GM10248 (cell line): ENCODE measurements around the gene ZBTB32.
"Not testable (repeated sequence)": the region's sequence is repeated elsewhere in the genome, so short reads cannot be mapped to it uniquely, and the experiment has no call there.

Experiments used
- CTCF ChIA-PET: fragments of 300-600 bp; sonication (Branson Sonifier 250); formaldehyde crosslinking; extraction: SDS; loops from one replicate; lab custom pipeline; 2021; ENCODE audit warnings: antibody characterized with exemption; lab: Yijun Ruan, JAX
- POLR2A ChIA-PET: fragments of 350-650 bp; sonication (Branson Sonifier 250); formaldehyde crosslinking; extraction: SDS; loops from one replicate; lab custom pipeline; 2020; ENCODE audit warnings: antibody characterized with exemption; lab: Yijun Ruan, JAX
- DNase-seq: peaks from one replicate; pipeline ENCODE4 v3.0.0; 2012; ENCODE audit errors: extremely low spot score
- CTCF ChIP-seq: IDR thresholded peaks from 2 replicates; pipeline ENCODE4 v1.5.1; 2012; ENCODE audit warnings: mild to moderate bottlenecking, low read depth; ENCODE audit errors: extremely low read depth, missing control alignments, control extremely low read depth

Gene ZBTB32

GRCh38 chr19:35720648-35721047 lies 16.3 kb downstream of the ZBTB32 start:
- ChIA-PET CTCF (no interaction called here), POLR2A (interaction anchor here (0.9 to 1.9 kb wide), 3 partner anchors 11 to 20 kb away, joined by 3 to 7 read pairs (median 3); no protein-coding TSS in a partner anchor)
- no peak for TF ChIP-seq CTCF
- DNase-seq, result no peak

DNA sequence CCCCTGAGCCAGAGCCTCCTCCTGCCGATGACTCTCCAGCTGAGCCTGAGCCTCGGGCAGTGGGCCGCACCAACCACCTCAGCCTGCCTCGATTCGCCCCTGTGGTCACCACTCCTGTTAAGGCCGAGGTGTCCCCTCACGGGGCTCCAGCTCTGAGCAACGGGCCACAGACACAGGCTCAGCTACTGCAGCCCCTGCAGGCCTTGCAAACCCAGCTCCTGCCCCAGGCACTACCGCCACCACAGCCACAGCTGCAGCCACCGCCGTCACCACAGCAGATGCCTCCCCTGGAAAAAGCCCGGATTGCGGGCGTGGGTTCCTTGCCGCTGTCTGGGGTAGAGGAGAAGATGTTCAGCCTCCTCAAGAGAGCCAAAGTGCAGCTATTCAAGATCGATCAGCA lies 17.0 kb downstream of the ZBTB32 start:
- no peak for TF ChIP-seq CTCF
- ChIA-PET POLR2A (interaction anchor here (0.8 to 1.9 kb wide), 2 partner anchors 13 to 19 kb away, joined by 3 to 7 read pairs; no protein-coding TSS in a partner anchor), CTCF (interaction anchor here (1.1 to 1.3 kb wide), 2 partner anchors 19 to 23 kb away, joined by 3 to 5 read pairs; partner anchors contain the start of gene U2AF1L4)
- no peak for DNase-seq

DNA sequence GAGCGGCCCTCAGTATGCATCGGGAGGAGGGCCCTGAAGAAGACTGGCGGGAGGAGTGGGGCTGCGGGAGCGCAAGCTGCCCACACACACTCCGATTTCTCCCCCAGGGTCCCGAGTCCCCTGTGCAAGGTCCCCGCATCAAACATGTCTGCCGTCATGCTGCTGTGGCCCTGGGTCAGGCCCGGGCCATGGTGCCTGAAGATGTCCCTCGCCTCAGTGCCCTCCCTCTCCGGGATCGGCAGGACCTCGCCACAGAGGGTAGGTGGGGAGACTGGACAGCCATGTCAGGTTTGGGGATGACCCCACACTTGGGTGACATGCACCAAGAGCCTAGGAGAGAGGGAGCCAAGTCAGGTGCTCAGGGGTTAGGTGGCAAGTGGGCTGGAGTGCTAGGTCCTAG lies 18.1 kb downstream of the ZBTB32 start:
- ChIA-PET POLR2A (interaction anchor here (1.8 kb wide), 1 partner anchor 18 kb away, joined by 7 read pairs; no protein-coding TSS in a partner anchor), CTCF (no interaction called here)
- no peak for DNase-seq
- no peak for TF ChIP-seq CTCF

GRCh38 chr19:35722897-35723296 lies 18.5 kb downstream of the ZBTB32 start:
- DNase-seq, result no peak
- ChIA-PET CTCF (interaction anchor here (1.0 to 3.0 kb wide), 2 partner anchors 13 to 17 kb away, joined by 3 to 20 read pairs; no protein-coding TSS in a partner anchor), POLR2A (interaction anchor here (0.7 to 1.8 kb wide), 3 partner anchors 11 to 21 kb away, joined by 3 to 15 read pairs (median 7); no protein-coding TSS in a partner anchor)
- TF ChIP-seq CTCF, result no peak

GRCh38 chr19:35723671-35724070 lies 19.3 kb downstream of the ZBTB32 start:
- CTCF ChIA-PET, result interaction anchor here (0.9 to 3.0 kb wide), 3 partner anchors 12 to 29 kb away, joined by 3 to 20 read pairs (median 5); no protein-coding TSS in a partner anchor
- no peak for TF ChIP-seq CTCF
- POLR2A ChIA-PET, result interaction anchor here (0.7 to 1.8 kb wide), 4 partner anchors 9 to 20 kb away, joined by 3 to 15 read pairs (median 6); no protein-coding TSS in a partner anchor

DNA sequence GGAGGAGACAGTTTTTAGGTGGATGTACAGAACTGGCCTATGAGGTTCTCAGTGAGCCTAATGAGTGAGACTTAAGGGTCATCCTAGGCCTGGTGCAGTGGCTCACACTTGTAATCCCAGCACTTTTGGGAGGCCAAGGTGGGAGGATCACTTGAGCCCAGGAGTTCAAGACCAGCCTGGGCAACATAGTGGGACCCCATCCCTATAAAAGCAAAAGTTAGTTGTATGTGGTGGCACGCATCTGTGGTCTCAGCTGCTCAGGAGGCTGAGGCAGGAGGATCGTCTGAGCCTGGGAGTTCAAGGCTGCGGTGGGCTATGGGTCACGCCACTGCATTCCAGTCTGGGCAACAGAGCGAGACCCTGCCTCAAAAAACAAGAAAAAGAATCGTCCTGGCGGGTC lies 19.8 kb downstream of the ZBTB32 start:
- not testable (repeated sequence) for DNase-seq
- ChIA-PET POLR2A (interaction anchor here (0.5 to 1.8 kb wide), 8 partner anchors 8 to 30 kb away, joined by 3 to 7 read pairs (median 4); partner anchors contain the start of gene LIN37), CTCF (interaction anchor here (0.9 to 3.0 kb wide), 2 partner anchors 12 to 30 kb away, joined by 5 to 20 read pairs; no protein-coding TSS in a partner anchor)

More at GRCh38 chr19:35723671-35724070, 19.3 kb downstream of the ZBTB32 start:
- DNase-seq, result no peak

DNA sequence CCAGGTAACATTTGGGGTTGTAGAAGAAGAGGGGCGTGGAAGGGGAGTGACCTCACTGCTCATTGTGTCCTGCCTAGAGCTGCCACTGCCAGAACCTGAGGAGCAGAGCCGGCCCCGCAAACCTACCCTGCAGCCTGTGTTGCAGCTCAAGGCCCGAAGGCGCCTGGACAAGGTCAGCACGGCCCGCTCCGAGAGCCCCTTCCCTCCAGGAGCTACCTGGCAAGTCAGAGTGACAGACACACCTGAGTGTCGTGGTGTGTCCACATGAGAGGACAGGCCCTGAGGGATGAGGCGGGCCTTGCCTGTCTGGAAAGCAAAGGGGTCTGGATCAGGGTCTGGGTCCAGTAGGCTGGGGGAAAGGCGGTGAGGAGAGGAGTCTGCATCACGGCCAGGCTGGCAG lies 20.2 kb downstream of the ZBTB32 start:
- ChIA-PET CTCF (interaction anchor here (3.0 kb wide), 1 partner anchor 11 kb away, joined by 20 read pairs; no protein-coding TSS in a partner anchor), POLR2A (interaction anchor here (0.5 to 1.8 kb wide), 6 partner anchors 13 to 30 kb away, joined by 3 to 6 read pairs (median 3); partner anchors contain the start of gene LIN37)
- no peak for DNase-seq
- TF ChIP-seq CTCF, result no peak
